ENCODE results near the gene DBH. TPM values are rescaled to one million over a fixed set of nuclear protein-coding genes. Genes with fewer than 3 reads are reported as not detected.

The DBH gene
- total RNA-seq, 3 donors from 2014 or later = not detected

- intact Hi-C loops (cut with DNase I, micrococcal nuclease) = no loop called here
- DNase-seq = no peak
Observed at GRCh38 chr9:133645021-133645765, 9.0 kb downstream of the DBH start.

GRCh38 chr9:133647148-133647547 is 11.0 kb downstream of the DBH start:
- intact Hi-C loops (cut with DNase I, micrococcal nuclease) = no loop called here
- H3K36me3 ChIP-seq (ENCODE audit: low read depth) = no peaks in the 10 kb centered on the region
- no peak for ATAC-seq
- DNase-seq = no peak
- no peaks in the 10 kb centered on the region for H3K4me1 ChIP-seq (ENCODE audit: low read depth)
- no peak overlapping the region for H3K4me3 ChIP-seq
- no peak for TF ChIP-seq CTCF (IDR thresholded peaks at IDR 0.05)
- H3K9me3 ChIP-seq = no peaks in the 10 kb centered on the region

More at GRCh38 chr9:133645021-133645765, 9.0 kb downstream of the DBH start:
- ATAC-seq = no peak
- Histone ChIP-seq H3K4me3 (no peak overlapping the region), H3K9me3 (no peaks in the 10 kb centered on the region), H3K36me3 (ENCODE audit: low read depth) (no peaks in the 10 kb centered on the region), H3K4me1 (ENCODE audit: low read depth) (no peaks in the 10 kb centered on the region)
- no peak for TF ChIP-seq CTCF (IDR thresholded peaks at IDR 0.05)

GRCh38 chr9:133647765-133648469 is 11.8 kb downstream of the DBH start:
- no peak for TF ChIP-seq CTCF (IDR thresholded peaks at IDR 0.05)
- H3K36me3 ChIP-seq (ENCODE audit: low read depth) = no peaks in the 10 kb centered on the region
- DNase-seq (no peak), ATAC-seq (no peak)
- intact Hi-C loops (cut with DNase I, micrococcal nuclease) = no loop called here
- H3K9me3 ChIP-seq = no peaks in the 10 kb centered on the region
- H3K4me3 ChIP-seq = no peak overlapping the region
- no peaks in the 10 kb centered on the region for H3K4me1 ChIP-seq (ENCODE audit: low read depth)

GRCh38 chr9:133649194-133649593 is 13.0 kb downstream of the DBH start:
- intact Hi-C loops (cut with DNase I, micrococcal nuclease) = no loop called here
- peak in 1 of 3 donors; percentile 17 for DNase-seq
- Histone ChIP-seq H3K9me3 (no peaks in the 10 kb centered on the region), H3K36me3 (ENCODE audit: low read depth) (no peaks in the 10 kb centered on the region), H3K4me3 (no peak overlapping the region), H3K4me1 (ENCODE audit: low read depth) (no peaks in the 10 kb centered on the region)
- no peak for ATAC-seq
- no peak for TF ChIP-seq CTCF (IDR thresholded peaks at IDR 0.05)

GRCh38 chr9:133650026-133650425 is 13.9 kb downstream of the DBH start:
- no peaks in the 10 kb centered on the region for H3K9me3 ChIP-seq
- intact Hi-C loops (cut with DNase I, micrococcal nuclease) = no loop called here
- DNase-seq (no peak), ATAC-seq (no peak)
- no peak for TF ChIP-seq CTCF (IDR thresholded peaks at IDR 0.05)
- no peaks in the 10 kb centered on the region for H3K4me1 ChIP-seq (ENCODE audit: low read depth)
- H3K4me3 ChIP-seq = no peak overlapping the region
- H3K36me3 ChIP-seq (ENCODE audit: low read depth) = no peaks in the 10 kb centered on the region

Measured in mucosa of descending colon (tissue), 3 donors.